Fibroblast of skin of left quadriceps (primary cell): Measurements from ENCODE around the gene CCNG2.
A peak's percentile ranks its signal among the peaks of the same experiment; 100 is the strongest.

Experiments
- DNase-seq, 2 experiments: peaks; one replicate each; pipeline ENCODE4 v3.0.0-alpha.2; 2013; ENCODE audit warnings: low read depth in 2 of 2

The CCNG2 gene

GRCh38 chr4:77147079-77147782 lies 9.8 kb upstream of the CCNG2 start:
- no peak for DNase-seq

GRCh38 chr4:77148078-77148477 lies 8.9 kb upstream of the CCNG2 start:
- DNase-seq: no peak

GRCh38 chr4:77149789-77150188 lies 7.2 kb upstream of the CCNG2 start:
- no peak for DNase-seq

GRCh38 chr4:77151241-77151640 lies 5.8 kb upstream of the CCNG2 start:
- DNase-seq: no peak

GRCh38 chr4:77152421-77152820 lies 4.6 kb upstream of the CCNG2 start:
- no peak for DNase-seq

GRCh38 chr4:77153006-77153405 lies 4.0 kb upstream of the CCNG2 start:
- DNase-seq: no peak

- DNase-seq: no peak
Observed at GRCh38 chr4:77154065-77154464, 2.9 kb upstream of the CCNG2 start.

- DNase-seq: no peak
Observed at GRCh38 chr4:77154761-77155499, 2.1 kb upstream of the CCNG2 start.

- DNase-seq: no peak
Observed at GRCh38 chr4:77155631-77156452, 1.2 kb upstream of the CCNG2 start.

- DNase-seq: peak; percentile 100
Observed at GRCh38 chr4:77156533-77156911, 485 bp upstream of the CCNG2 start.

GRCh38 chr4:77157859-77158486 lies 966 bp downstream of the CCNG2 start:
- peak; percentile 72 to 80 for DNase-seq

GRCh38 chr4:77158487-77158861 lies 1.5 kb downstream of the CCNG2 start:
- DNase-seq: no peak

GRCh38 chr4:77159806-77160205 lies 2.8 kb downstream of the CCNG2 start:
- DNase-seq: no peak

GRCh38 chr4:77163641-77164040 lies 6.6 kb downstream of the CCNG2 start:
- no peak for DNase-seq

- DNase-seq: no peak
Observed at GRCh38 chr4:77167173-77167572, 10.2 kb downstream of the CCNG2 start.

GRCh38 chr4:77167866-77168265 lies 10.9 kb downstream of the CCNG2 start:
- DNase-seq: no peak

- peak in 1 of 2 experiments; percentile 21 for DNase-seq
Observed at GRCh38 chr4:77169481-77169880, 12.5 kb downstream of the CCNG2 start.

- no peak for DNase-seq
Observed at GRCh38 chr4:77170926-77171325, 13.9 kb downstream of the CCNG2 start.

- peak; percentile 91 to 92 for DNase-seq
Observed at GRCh38 chr4:77172336-77172735, 15.3 kb downstream of the CCNG2 start.

GRCh38 chr4:77174426-77174825 lies 17.4 kb downstream of the CCNG2 start:
- no peak for DNase-seq

GRCh38 chr4:77175201-77175611 lies 18.2 kb downstream of the CCNG2 start:
- DNase-seq: no peak

- no peak for DNase-seq
Observed at GRCh38 chr4:77176640-77177039, 19.6 kb downstream of the CCNG2 start.
